ENCODE results near the gene NUMBL. TPM values are rescaled to one million over a fixed set of nuclear protein-coding genes. Genes with fewer than 3 reads are reported as not detected.
"Not testable (repeated sequence)": the region's sequence is repeated elsewhere in the genome, so short reads cannot be mapped to it uniquely, and the experiment has no call there.

Gene NUMBL
- total RNA-seq, 4 donors from 2014 or later = 18.8 to 90.5 (median 44.3) TPM

DNA sequence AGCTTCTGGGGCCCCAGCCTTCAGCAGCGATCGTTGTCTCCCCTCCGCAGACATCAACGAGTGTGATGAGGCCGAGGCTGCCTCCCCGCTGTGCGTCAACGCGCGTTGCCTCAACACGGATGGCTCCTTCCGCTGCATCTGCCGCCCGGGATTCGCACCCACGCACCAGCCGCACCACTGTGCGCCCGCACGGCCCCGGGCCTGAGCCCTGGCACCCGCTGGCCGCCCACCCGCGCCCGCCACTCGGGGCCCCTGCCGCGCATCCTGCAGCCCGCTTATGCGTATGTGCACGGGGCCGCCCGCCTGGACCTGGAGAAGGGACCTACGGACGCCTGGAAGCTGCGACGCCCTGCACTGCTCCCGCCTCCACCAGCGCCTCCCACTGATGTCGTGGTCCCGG lies 61.1 kb downstream of the NUMBL start:
- TF ChIP-seq POLR2A (IDR thresholded peaks at IDR 0.05) (no peak), CTCF (IDR thresholded peaks at IDR 0.05) (no peak)
- H3K4me1 ChIP-seq = peaks cover 3 to 4% of the 10 kb centered on the region in 2 donors
- H3K27ac ChIP-seq = no peak overlapping the region
- H3K9me3 ChIP-seq = no peaks in the 10 kb centered on the region
- no peak for DNase-seq
- intact Hi-C loops (cut with DNase I; ENCODE audit: low total_unique reads) = no loop called here
- H3K27me3 ChIP-seq = no peaks in the 10 kb centered on the region
- no peaks in the 10 kb centered on the region for H3K36me3 ChIP-seq
- H3K4me3 ChIP-seq = no peak overlapping the region

DNA sequence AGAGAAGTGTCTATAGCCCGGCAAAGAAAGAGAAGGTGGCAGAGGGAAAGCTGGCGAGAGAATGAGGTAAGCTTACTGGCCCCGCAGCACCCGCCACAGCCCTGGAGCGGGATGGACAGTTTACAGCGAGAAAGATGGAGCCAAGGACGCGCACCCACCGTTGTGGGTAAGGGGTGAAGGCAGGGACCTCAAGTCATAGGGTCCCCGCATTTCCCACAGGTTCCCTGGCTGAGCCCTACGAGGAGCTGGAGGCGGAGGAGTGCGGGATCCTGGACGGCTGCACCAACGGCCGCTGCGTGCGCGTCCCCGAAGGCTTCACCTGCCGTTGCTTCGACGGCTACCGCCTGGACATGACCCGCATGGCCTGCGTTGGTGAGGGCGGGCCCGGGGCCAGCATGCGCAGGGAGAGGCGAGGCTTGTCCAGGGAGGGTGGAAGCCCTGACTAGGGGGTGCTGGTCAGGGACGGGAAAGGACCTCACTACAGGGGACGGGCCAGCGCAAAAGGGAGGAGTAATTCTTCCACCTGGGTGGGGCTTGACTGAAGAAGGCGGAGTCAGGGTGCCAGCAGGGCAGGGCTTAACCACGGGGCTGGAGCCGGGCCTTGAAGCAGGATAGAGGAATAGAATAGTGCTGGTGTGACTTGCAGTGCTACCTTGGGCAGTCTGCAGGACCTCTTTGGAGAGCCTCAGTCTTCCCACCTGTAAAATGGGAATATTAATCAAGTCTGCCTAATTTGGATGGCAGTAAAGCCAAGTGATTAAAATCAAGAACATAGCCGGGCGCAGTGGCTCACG lies 62.8 kb downstream of the NUMBL start:
- no peak overlapping the region for H3K27ac ChIP-seq
- H3K27me3 ChIP-seq = no peaks in the 10 kb centered on the region
- H3K4me3 ChIP-seq = no peak overlapping the region
- no peaks in the 10 kb centered on the region for H3K36me3 ChIP-seq
- TF ChIP-seq CTCF (IDR thresholded peaks at IDR 0.05) (no peak), POLR2A (IDR thresholded peaks at IDR 0.05) (no peak)
- intact Hi-C loops (cut with DNase I; ENCODE audit: low total_unique reads) = no loop called here
- no peaks in the 10 kb centered on the region for H3K9me3 ChIP-seq
- H3K4me1 ChIP-seq = no peaks in the 10 kb centered on the region
- no peak for DNase-seq

DNA sequence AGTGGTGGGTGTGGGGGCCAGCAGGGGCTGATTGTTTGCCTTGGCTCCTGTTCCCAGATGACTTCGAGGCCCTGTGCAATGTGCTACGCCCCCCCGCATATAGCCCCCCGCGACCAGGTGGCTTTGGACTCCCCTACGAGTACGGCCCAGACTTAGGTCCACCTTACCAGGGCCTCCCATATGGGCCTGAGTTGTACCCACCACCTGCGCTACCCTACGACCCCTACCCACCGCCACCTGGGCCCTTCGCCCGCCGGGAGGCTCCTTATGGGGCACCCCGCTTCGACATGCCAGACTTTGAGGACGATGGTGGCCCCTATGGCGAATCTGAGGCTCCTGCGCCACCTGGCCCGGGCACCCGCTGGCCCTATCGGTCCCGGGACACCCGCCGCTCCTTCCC lies 63.5 kb downstream of the NUMBL start:
- Histone ChIP-seq H3K4me1 (no peaks in the 10 kb centered on the region), H3K36me3 (no peaks in the 10 kb centered on the region), H3K9me3 (no peaks in the 10 kb centered on the region), H3K4me3 (no peak overlapping the region), H3K27ac (no peak overlapping the region), H3K27me3 (no peaks in the 10 kb centered on the region)
- TF ChIP-seq POLR2A (IDR thresholded peaks at IDR 0.05) (no peak), CTCF (IDR thresholded peaks at IDR 0.05) (no peak)
- intact Hi-C loops (cut with DNase I; ENCODE audit: low total_unique reads) = no loop called here
- no peak for DNase-seq

- Histone ChIP-seq H3K9me3 (no peaks in the 10 kb centered on the region), H3K27ac (no peak overlapping the region), H3K27me3 (no peaks in the 10 kb centered on the region), H3K4me3 (no peak overlapping the region), H3K4me1 (no peaks in the 10 kb centered on the region), H3K36me3 (no peaks in the 10 kb centered on the region)
- intact Hi-C loops (cut with DNase I; ENCODE audit: low total_unique reads) = no loop called here
- no peak for DNase-seq
- TF ChIP-seq CTCF (IDR thresholded peaks at IDR 0.05) (no peak), POLR2A (IDR thresholded peaks at IDR 0.05) (no peak)
These were observed 64.9 kb downstream of the NUMBL start for GRCh38 chr19:40625406-40626120.

GRCh38 chr19:40624369-40625153 lies 65.9 kb downstream of the NUMBL start:
- intact Hi-C loops (cut with DNase I; ENCODE audit: low total_unique reads); H3K27me3 ChIP-seq; DNase-seq; H3K27ac ChIP-seq; H3K36me3 ChIP-seq; H3K4me1 ChIP-seq; H3K9me3 ChIP-seq; H3K4me3 ChIP-seq: not testable (repeated sequence)
